CD14-positive monocyte (primary cell): Measurements from ENCODE around the gene FBN2. TPM values are rescaled to one million over a fixed set of nuclear protein-coding genes. Genes with fewer than 3 reads are reported as not detected.
A peak's percentile ranks its signal among the peaks of the same experiment; 100 is the strongest.

Experiments used
- DNase-seq, 3 donors: peaks; one replicate each; pipeline ENCODE4 v3.0.0-alpha.2; 2011 to 2022
- H2AFZ ChIP-seq: 2 replicates; pipeline ENCODE4 v1.6.0; 2012; ENCODE audit warnings: mild to moderate bottlenecking, low read depth, low read length, inconsistent platforms; ENCODE audit not compliant: insufficient read depth, poor library complexity, severe bottlenecking
- H3K27ac ChIP-seq, 2 donors: 1 replicate in 1 of 2; 2 replicates in 1 of 2; pipeline ENCODE4 v1.5.1; 2012 to 2013; ENCODE audit warnings: low read length in 2 of 2, control low read depth in 1 of 2, inconsistent platforms in 1 of 2, low read depth in 1 of 2, mild to moderate bottlenecking in 1 of 2
- H3K27me3 ChIP-seq, 2 donors: one replicate each; pipeline versions ENCODE4 v1.6.0 to v1.6.1; 2011 to 2013; ENCODE audit warnings: low read length in 2 of 2; ENCODE audit not compliant: control insufficient read depth in 2 of 2, insufficient read depth in 2 of 2
- H3K36me3 ChIP-seq, 2 donors: replicated peaks in 1 of 2; 1 replicate in 1 of 2; 2 replicates in 1 of 2; pipeline versions ENCODE4 v1.5.1 to v1.6.1; 2012 to 2013; ENCODE audit warnings: low read length in 2 of 2, control low read depth in 1 of 2, inconsistent platforms in 1 of 2, mild to moderate bottlenecking in 1 of 2; ENCODE audit not compliant: insufficient read depth in 2 of 2, control insufficient read depth in 1 of 2
- H3K4me1 ChIP-seq, 2 donors: 1 replicate in 1 of 2; 2 replicates in 1 of 2; pipeline versions ENCODE4 v1.5.1 to v1.6.1; 2012 to 2013; ENCODE audit warnings: low read length in 2 of 2, control low read depth in 1 of 2, inconsistent platforms in 1 of 2, mild to moderate bottlenecking in 1 of 2, moderate library complexity in 1 of 2; ENCODE audit not compliant: insufficient read depth in 2 of 2, control insufficient read depth in 1 of 2
- H3K4me2 ChIP-seq: replicated peaks from 2 replicates; pipeline ENCODE3; 2012; ENCODE audit warnings: low read length, moderate library complexity, mild to moderate bottlenecking; ENCODE audit not compliant: poor library complexity, severe bottlenecking; ENCODE audit errors: extremely low read depth
- H3K4me3 ChIP-seq, 3 experiments: fragments of 200-600 bp in 1 of 3; sonication (generic) in 1 of 3; replicated peaks in 1 of 3; 1 replicate in 2 of 3; 2 replicates in 1 of 3; pipeline ENCODE4 v1.5.1; 2011 to 2013; ENCODE audit warnings: low read length in 3 of 3, mild to moderate bottlenecking in 3 of 3, control low read depth in 2 of 3, low read depth in 2 of 3, inconsistent platforms in 1 of 3, moderate library complexity in 1 of 3
- H3K79me2 ChIP-seq: 2 replicates; pipeline ENCODE4 v1.6.0; 2012; ENCODE audit warnings: mild to moderate bottlenecking, control low read depth, inconsistent platforms, low read length, moderate library complexity; ENCODE audit not compliant: insufficient read depth
- H3K9ac ChIP-seq: 2 replicates; pipeline ENCODE4 v1.6.0; 2017; ENCODE audit warnings: low read length, mild to moderate bottlenecking; ENCODE audit not compliant: insufficient read depth, poor library complexity, severe bottlenecking
- H3K9me3 ChIP-seq, 2 donors: replicated peaks in 1 of 2; 1 replicate in 1 of 2; 2 replicates in 1 of 2; pipeline versions ENCODE4 v1.5.1 to v1.6.1; 2012 to 2013; ENCODE audit warnings: low read length in 2 of 2, control low read depth in 1 of 2; ENCODE audit not compliant: control insufficient read depth in 1 of 2, insufficient read depth in 1 of 2
- H4K20me1 ChIP-seq: 2 replicates; pipeline ENCODE4 v1.6.0; 2012; ENCODE audit warnings: mild to moderate bottlenecking, low read length, control low read depth, moderate library complexity; ENCODE audit not compliant: insufficient read depth
- H3K27ac Mint-ChIP-seq, 7 donors: one replicate each; pipeline ENCODE4 v1.8.0; 2020; ENCODE audit warnings: mild to moderate bottlenecking in 7 of 7, mixed read lengths in 7 of 7, moderate library complexity in 6 of 7, inconsistent platforms in 2 of 7
- H3K27me3 Mint-ChIP-seq, 3 donors: one replicate each; pipeline ENCODE4 v1.8.0; 2021 to 2022; ENCODE audit warnings: low read depth in 3 of 3, mild to moderate bottlenecking in 3 of 3, mixed read lengths in 3 of 3, moderate library complexity in 3 of 3, inconsistent platforms in 1 of 3
- H3K36me3 Mint-ChIP-seq, 2 donors: one replicate each; pipeline ENCODE4 v1.8.0; 2020; ENCODE audit warnings: mixed read lengths in 2 of 2, inconsistent platforms in 1 of 2, mild to moderate bottlenecking in 1 of 2
- H3K4me1 Mint-ChIP-seq: one replicate; pipeline ENCODE4 v1.8.0; 2020; ENCODE audit warnings: mild to moderate bottlenecking, mixed read lengths
- H3K4me3 Mint-ChIP-seq, 2 donors: one replicate each; pipeline ENCODE4 v1.8.0; 2020; ENCODE audit warnings: mild to moderate bottlenecking in 2 of 2, mixed read lengths in 2 of 2, moderate library complexity in 1 of 2
- H3K9me3 Mint-ChIP-seq, 7 donors: one replicate each; pipeline ENCODE4 v1.8.0; 2020 to 2022; ENCODE audit warnings: mixed read lengths in 7 of 7, mild to moderate bottlenecking in 6 of 7, moderate library complexity in 6 of 7, inconsistent platforms in 2 of 7
- WGBS: methylation state at CpG from one replicate; pipeline ENCODE4 v1.1.5; 2013; ENCODE audit warnings: missing lambda C conversion rate; ENCODE audit not compliant: insufficient coverage; 5-methylcytosine and 5-hydroxymethylcytosine counted together
- intact Hi-C, 2 donors: fragments of 100-400 bp; cut with micrococcal nuclease; formaldehyde crosslinking; loops; one replicate each; pipeline versions ENCODE4 v1.15.0 to v1.15.1; 2023
- polyA plus RNA-seq, 3 donors: library from polyadenylated mRNA; depleted of rRNA in 1 of 3; unstranded in 2 of 3; stranded (reverse) in 1 of 3; fragments of 300-500 nt in 2 of 3; fragments of >200 nt in 1 of 3; fragmentation: Illumina TruSeq in 2 of 3; gene quantifications; 1 replicate in 2 of 3; 2 replicates in 1 of 3; pipeline ENCODE4 v1.2.3, GENCODE V29; 2012 to 2021
- TF ChIP-seq, protein P1 (sequence below): fragments of 200-600 bp; IDR thresholded peaks from one replicate; pipeline ENCODE4 v1.8.0; 2022; ENCODE audit warnings: antibody characterized with exemption, mild to moderate bottlenecking

FBN2 gene
- polyA plus RNA-seq, 3 donors, result 0.85 to 19.3 (median 4.2) TPM

DNA sequence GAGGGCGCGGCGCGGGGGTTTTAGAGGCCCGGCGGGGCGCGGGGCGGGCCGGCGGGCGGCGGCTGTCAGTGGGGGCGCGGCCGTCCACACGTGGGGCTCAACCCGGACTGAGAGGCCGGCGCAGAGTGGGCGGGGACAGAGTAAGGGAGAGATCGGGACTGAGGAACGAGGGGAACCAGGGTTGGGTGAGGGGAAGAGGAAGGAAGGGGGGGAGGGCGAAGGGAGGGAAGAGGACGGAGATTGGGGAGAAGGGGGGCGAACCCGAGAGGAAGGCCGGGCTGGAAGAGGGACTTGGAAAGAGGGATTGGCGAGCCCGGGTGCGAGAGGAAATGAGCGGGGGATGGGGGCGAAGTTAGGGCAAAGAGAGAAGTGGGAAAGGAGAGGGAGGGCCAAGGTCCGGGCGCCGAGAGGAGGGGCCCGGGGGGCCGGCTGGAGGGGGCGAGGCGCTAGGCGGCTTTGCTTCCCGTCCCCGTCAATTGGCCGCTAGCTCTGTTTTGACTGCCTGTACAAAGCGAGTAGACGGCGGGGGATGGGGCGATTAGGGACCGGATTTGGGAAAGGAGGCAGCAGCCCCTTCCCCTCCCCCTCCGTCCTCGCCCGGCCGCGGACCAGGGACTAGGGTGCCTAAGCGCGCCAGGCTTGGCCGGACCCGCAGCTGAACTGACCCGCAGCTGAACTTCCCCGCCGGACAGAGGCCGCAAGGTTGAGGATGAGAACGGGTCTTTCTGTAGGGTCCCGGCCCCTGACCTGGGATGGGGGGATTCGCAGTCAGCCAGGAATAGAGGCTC, 399 bp upstream of the FBN2 start:
- DNase-seq, result peak; percentile 57 to 84 (median 58)
- H3K27me3 Mint-ChIP-seq, result peaks cover 14 to 46% (median 14%) of the 10 kb centered on the region in 3 donors
- H4K20me1 ChIP-seq, result peaks cover 28% of the 10 kb centered on the region
- peak overlapping the region; percentile 96 for H2AFZ ChIP-seq
- peaks cover 13 to 15% of the 10 kb centered on the region in 2 donors for H3K36me3 Mint-ChIP-seq
- intact Hi-C loops, result no loop called here
- under 1% methylated on average over 38 of the region's 65 CpGs for WGBS
- peak overlapping the region; percentile 76 for H3K9ac ChIP-seq
- peaks cover 30% of the 10 kb centered on the region for H3K79me2 ChIP-seq
- peaks cover 0 to 12% of the 10 kb centered on the region in 2 donors for H3K27me3 ChIP-seq
- peak overlapping the region; percentile 70 to 76 for H3K27ac ChIP-seq
- H3K4me1 Mint-ChIP-seq, result peaks cover 24% of the 10 kb centered on the region
- no peaks in the 10 kb centered on the region for H3K36me3 ChIP-seq
- H3K9me3 Mint-ChIP-seq, result peaks cover 0 to 13% (median 5%) of the 10 kb centered on the region in 7 donors
- TF ChIP-seq, protein P1, sequence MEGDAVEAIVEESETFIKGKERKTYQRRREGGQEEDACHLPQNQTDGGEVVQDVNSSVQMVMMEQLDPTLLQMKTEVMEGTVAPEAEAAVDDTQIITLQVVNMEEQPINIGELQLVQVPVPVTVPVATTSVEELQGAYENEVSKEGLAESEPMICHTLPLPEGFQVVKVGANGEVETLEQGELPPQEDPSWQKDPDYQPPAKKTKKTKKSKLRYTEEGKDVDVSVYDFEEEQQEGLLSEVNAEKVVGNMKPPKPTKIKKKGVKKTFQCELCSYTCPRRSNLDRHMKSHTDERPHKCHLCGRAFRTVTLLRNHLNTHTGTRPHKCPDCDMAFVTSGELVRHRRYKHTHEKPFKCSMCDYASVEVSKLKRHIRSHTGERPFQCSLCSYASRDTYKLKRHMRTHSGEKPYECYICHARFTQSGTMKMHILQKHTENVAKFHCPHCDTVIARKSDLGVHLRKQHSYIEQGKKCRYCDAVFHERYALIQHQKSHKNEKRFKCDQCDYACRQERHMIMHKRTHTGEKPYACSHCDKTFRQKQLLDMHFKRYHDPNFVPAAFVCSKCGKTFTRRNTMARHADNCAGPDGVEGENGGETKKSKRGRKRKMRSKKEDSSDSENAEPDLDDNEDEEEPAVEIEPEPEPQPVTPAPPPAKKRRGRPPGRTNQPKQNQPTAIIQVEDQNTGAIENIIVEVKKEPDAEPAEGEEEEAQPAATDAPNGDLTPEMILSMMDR, result no peak
- peaks cover 18 to 37% of the 10 kb centered on the region in 2 donors for H3K4me1 ChIP-seq
- H3K4me3 ChIP-seq, result peak overlapping the region; percentile 62 to 95 (median 80)
- H3K4me2 ChIP-seq, result peak overlapping the region; percentile 99
- peak overlapping the region; percentile 83 to 96 for H3K4me3 Mint-ChIP-seq
- H3K9me3 ChIP-seq, result peaks cover 0 to 3% of the 10 kb centered on the region in 2 donors
- H3K27ac Mint-ChIP-seq, result peak overlapping the region in 6 of 7 donors; percentile 72 to 92 (median 78)

DNA sequence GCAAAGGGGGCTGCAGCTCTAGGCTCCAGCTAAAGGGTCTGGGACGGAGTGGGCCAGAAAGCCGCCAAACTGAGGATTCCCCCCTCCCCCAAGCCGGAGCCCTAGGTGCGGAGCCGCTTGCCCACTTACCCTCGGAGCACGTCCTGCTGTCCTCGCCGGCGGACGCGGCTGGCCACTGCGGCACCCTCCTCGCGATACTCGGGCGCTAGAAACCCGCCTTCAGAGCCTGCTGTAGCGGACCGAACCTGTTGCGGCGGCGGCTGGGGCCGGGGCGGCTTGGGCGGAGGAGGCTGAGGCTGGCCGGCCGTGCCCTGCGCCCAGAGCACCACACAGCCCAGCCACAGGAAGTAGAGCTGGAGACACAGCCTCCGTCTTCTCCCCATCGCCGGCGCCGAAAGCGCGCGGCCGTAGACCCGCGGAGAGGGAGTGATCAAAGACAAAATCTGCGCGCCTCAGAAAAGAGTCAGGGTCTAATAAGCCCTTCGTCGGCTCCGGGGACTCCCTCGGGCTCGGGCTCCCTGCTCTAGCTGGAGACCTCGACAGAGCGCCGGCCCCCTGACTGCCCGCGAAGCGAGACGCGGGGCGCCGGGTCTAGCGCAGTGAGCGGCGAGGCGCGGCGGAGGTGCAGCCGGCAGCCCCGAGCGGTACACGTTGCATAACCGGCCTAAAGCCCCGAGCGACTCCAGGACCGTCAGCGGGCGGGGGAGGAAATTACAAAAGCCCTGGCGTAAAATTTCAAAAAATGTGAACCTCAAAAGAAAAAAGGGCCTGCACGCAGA, 635 bp downstream of the FBN2 start:
- Histone ChIP-seq H4K20me1 (peaks cover 38% of the 10 kb centered on the region), H3K36me3 (peaks cover 5 to 10% of the 10 kb centered on the region in 2 donors), H3K4me1 (peaks cover 18 to 37% of the 10 kb centered on the region in 2 donors), H3K27ac (peak overlapping the region; percentile 60 to 76), H3K9ac (peak overlapping the region; percentile 76), H3K4me2 (peak overlapping the region; percentile 99), H3K79me2 (peaks cover 40% of the 10 kb centered on the region), H3K27me3 (peaks cover 0 to 12% of the 10 kb centered on the region in 2 donors), H2AFZ (peak overlapping the region; percentile 96), H3K4me3 (peak overlapping the region; percentile 62 to 95 (median 80)), H3K9me3 (no peaks in the 10 kb centered on the region)
- Mint-ChIP-seq H3K27me3 (peaks cover 14 to 43% (median 14%) of the 10 kb centered on the region in 3 donors), H3K27ac (peak overlapping the region; percentile 72 to 95 (median 88)), H3K4me1 (peaks cover 24% of the 10 kb centered on the region), H3K9me3 (peaks cover 0 to 11% (median 0%) of the 10 kb centered on the region in 7 donors), H3K36me3 (peaks cover 15 to 21% of the 10 kb centered on the region in 2 donors), H3K4me3 (peak overlapping the region; percentile 94 to 96)
- WGBS, result under 1% methylated on average over 75 of the region's 75 CpGs
- DNase-seq, result peak; percentile 51 to 58 (median 56)
- intact Hi-C loops, result no loop called here
- TF ChIP-seq, protein P1, result no peak
